Stimulated activated CD8-positive, alpha-beta memory T cell treated with anti-CD3 and anti-CD28 coated beads, Interleukin-4, amount 100 ng/mL, for 24 hours (primary cell): ENCODE results near the gene IFT20.

Experiments
- DNase-seq: peaks from one replicate; pipeline ENCODE4 v3.0.0-alpha.2; 2020; ENCODE audit warnings: low read depth

Gene IFT20

GRCh38 chr17:28335201-28335958, at the start of gene IFT20, which contains the start of gene TNFAIP1:
Gene IFT20 (minus strand): TSS chr17:28335472. CDS start chr17:28331985, 3,487 bp downstream.
Gene TNFAIP1 (plus strand): TSS chr17:28335761. CDS start chr17:28339522, 3,761 bp downstream.
- DNase-seq = peak; percentile 95

- no peak for DNase-seq
Measured at GRCh38 chr17:28385037-28385400, 49.7 kb upstream of the IFT20 start.

- DNase-seq = peak; percentile 52
Measured at GRCh38 chr17:28384281-28385036, 49.2 kb upstream of the IFT20 start.

GRCh38 chr17:28381141-28381825, 46.0 kb upstream of the IFT20 start:
- DNase-seq = no peak

- DNase-seq = no peak
Measured at GRCh38 chr17:28379814-28380801, 44.8 kb upstream of the IFT20 start.

- no peak for DNase-seq
Measured at GRCh38 chr17:28372945-28373274, 37.6 kb upstream of the IFT20 start.

- DNase-seq = no peak
Measured at GRCh38 chr17:28372203-28372944, 37.1 kb upstream of the IFT20 start.

GRCh38 chr17:28371245-28372202, 36.3 kb upstream of the IFT20 start, which contains the start of gene SARM1:
Gene SARM1 (plus strand): TSS chr17:28371694. CDS start chr17:28372033, 339 bp downstream.
- DNase-seq = peak; percentile 87

- DNase-seq = no peak
Measured at GRCh38 chr17:28370744-28371103, 35.5 kb upstream of the IFT20 start.

- DNase-seq = no peak
Measured at GRCh38 chr17:28370035-28370743, 34.9 kb upstream of the IFT20 start, which contains the start of gene VTN. Gene VTN (minus strand): TSS chr17:28370307. CDS start chr17:28370203, 104 bp downstream.

- no peak for DNase-seq
Measured at GRCh38 chr17:28369684-28370034, 34.4 kb upstream of the IFT20 start.

GRCh38 chr17:28368915-28369683, 33.8 kb upstream of the IFT20 start:
- DNase-seq = no peak

- no peak for DNase-seq
Measured at GRCh38 chr17:28368306-28368831, 33.1 kb upstream of the IFT20 start.

- DNase-seq = no peak
Measured at GRCh38 chr17:28367641-28368305, 32.5 kb upstream of the IFT20 start.

- DNase-seq = no peak
Measured at GRCh38 chr17:28366605-28367004, 31.3 kb upstream of the IFT20 start.

GRCh38 chr17:28365487-28365886, 30.2 kb upstream of the IFT20 start:
- DNase-seq = no peak

- DNase-seq = no peak
Measured at GRCh38 chr17:28364665-28365363, 29.5 kb upstream of the IFT20 start, which contains the start of gene SEBOX. Gene SEBOX (minus strand): TSS chr17:28365199. CDS start chr17:28365151, 48 bp downstream.
